OCI-LY7 (cell line): ENCODE measurements around the gene KIF22.

Experiments used
- EZH2phosphoT487 ChIP-seq: fragments of 200-600 bp; sonication (generic); IDR thresholded peaks from 2 replicates; pipeline ENCODE4 v1.6.1; 2018; ENCODE audit warnings: low read depth, borderline replicate concordance, mild to moderate bottlenecking, mixed run types, antibody characterized with exemption, low read length, moderate library complexity, mixed read lengths
- TF ChIP-seq, protein P1 (sequence below): fragments of 200-600 bp; sonication (generic); conservative IDR thresholded peaks from 2 replicates; pipeline ENCODE4 v1.5.1; 2014; ENCODE audit warnings: mild to moderate bottlenecking, antibody characterized with exemption, low read length, moderate library complexity, mixed read lengths

DNA sequence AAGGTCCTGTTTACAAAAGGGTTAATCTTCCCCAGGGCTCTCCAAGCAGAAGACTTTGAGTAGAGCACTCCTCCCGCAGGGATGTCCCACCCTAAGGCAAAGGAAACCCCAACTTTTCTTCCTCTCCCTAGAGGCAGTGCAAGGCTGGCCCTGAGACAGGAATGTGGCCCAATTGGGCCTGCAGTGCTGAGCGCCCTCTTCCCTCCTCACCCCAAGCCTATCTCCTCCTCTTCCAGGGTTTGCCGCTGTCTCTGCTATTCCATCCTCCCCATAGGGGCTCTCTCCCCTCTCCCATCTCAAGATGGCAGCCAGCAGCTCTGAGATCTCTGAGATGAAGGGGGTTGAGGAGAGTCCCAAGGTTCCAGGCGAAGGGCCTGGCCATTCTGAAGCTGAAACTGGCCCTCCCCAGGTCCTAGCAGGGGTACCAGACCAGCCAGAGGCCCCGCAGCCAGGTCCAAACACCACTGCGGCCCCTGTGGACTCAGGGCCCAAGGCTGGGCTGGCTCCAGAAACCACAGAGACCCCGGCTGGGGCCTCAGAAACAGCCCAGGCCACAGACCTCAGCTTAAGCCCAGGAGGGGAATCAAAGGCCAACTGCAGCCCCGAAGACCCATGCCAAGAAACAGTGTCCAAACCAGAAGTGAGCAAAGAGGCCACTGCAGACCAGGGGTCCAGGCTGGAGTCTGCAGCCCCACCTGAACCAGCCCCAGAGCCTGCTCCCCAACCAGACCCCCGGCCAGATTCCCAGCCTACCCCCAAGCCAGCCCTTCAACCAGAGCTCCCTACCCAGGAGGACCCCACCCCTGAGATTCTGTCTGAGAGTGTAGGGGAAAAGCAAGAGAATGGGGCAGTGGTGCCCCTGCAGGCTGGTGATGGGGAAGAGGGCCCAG, 22.4 kb downstream of the KIF22 start:
- TF ChIP-seq, protein P1, sequence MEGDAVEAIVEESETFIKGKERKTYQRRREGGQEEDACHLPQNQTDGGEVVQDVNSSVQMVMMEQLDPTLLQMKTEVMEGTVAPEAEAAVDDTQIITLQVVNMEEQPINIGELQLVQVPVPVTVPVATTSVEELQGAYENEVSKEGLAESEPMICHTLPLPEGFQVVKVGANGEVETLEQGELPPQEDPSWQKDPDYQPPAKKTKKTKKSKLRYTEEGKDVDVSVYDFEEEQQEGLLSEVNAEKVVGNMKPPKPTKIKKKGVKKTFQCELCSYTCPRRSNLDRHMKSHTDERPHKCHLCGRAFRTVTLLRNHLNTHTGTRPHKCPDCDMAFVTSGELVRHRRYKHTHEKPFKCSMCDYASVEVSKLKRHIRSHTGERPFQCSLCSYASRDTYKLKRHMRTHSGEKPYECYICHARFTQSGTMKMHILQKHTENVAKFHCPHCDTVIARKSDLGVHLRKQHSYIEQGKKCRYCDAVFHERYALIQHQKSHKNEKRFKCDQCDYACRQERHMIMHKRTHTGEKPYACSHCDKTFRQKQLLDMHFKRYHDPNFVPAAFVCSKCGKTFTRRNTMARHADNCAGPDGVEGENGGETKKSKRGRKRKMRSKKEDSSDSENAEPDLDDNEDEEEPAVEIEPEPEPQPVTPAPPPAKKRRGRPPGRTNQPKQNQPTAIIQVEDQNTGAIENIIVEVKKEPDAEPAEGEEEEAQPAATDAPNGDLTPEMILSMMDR = no peak
- TF ChIP-seq EZH2phosphoT487 = no peak
